DMS114 treated with DMSO at 0.1 percent for 48 hours (cell line): ENCODE data around the gene EIF4E2.

ENCODE experiments used
- DNase-seq: peaks from one replicate; lab custom pipeline; 2025; ENCODE audit not compliant: unreplicated experiment; lab: John Stamatoyannopoulos, UW

Gene EIF4E2

DNA sequence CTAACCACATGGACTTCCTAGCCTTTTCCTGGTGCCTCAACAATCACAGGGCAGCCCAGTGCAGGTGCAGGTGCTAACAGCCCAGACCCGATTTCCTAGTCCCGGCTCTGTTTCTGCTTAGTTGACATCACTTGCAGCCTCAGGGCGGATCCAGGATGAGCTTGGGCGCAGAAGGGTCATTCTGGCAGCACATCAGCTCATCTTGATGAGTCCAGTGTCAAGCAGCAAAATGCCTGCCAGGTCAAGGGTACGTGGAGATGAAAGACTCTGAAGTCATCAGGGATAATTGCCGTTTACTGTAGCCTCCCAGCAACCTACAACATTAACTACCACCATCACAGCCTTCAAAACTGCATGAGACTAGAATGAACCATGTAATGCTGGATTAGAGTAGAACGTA, 43.5 kb downstream of the EIF4E2 start:
- no peak for DNase-seq

DNA sequence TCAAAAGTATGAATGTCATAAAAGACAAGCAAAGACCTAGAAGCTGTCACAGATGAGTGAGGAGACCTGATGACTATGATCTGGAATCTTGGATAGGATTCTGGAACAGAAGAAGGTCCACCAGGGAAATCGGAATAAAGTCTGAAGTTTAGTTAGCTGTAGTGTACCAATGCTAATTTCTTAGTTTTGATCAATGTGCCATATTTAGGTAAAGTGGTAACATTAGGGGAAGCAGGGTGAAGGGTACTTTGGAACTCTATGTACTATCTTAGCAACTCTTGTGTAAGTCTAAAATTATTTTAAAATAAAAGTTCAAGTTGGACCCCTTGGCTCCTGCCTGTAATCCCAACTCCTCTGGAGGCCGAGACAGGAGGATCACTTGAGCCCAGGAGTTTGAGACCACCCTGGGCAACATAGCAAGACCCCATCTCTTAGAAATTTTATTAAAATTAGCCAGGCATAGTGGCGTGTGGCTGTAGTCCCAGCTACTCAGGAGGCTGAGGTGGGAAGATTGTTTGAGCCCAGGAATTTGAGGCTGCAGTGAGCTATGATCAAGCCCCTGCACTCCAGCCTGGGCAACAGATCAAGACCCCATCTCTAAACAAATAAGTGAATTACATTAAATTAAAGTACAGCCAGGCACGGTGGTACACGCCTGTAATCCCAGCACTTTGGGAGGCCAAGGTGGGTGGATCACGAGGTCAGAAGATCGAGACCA, 47.0 kb downstream of the EIF4E2 start:
- DNase-seq: no peak

DNA sequence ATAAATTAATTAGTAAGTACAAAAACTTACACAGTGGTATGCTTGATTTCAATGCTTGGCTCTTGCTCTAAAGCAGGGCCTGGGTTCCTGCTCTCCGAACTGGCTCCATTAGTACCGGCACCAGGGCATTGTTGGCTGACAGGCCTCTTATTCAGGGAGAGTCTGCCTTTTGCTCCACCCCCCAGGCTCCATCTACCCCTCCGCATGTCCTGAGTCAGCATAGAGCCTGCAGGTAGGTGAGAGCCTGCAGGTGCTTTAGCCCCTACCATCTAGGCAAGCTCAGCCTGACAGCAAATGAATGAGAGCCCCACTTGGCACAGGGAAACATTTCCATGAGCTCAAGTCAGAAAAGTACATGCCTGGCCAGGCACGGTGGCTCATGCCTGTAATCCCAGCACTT, 47.8 kb downstream of the EIF4E2 start:
- no peak for DNase-seq

DNA sequence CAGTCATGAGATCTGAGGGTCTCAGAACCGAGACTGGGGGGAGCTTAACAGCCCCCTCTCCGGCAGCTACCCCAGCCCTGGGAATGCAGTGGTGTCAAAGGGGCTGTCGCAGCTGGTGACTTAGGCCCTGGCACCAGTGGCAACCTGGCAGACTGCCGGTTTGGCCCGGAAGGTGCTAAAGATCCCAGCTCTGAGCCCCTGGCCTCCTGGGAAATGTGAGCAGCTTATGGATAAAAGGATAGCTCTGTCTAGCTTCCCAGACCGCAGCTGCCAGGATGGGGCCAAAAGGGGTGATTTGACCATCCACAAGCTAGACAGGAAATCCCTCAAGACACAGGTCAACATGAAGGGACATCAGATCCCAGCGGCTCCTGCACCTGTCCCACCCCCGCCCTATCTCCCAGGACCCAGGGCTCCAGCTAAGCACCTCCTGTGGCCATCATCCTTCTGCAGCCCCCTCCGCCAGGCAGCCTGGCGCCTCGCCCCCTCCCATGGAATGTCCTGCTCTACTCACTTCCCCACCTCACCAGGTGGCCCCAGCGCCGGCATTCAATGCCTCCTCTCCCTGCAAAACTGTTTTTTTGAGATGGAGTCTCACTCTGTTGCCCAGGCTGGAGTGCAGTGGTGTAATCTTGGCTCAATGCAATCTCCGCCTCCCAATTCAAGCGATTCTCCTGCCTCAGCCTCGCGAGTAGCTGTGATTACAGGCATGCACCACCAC, 49.7 kb downstream of the EIF4E2 start:
- DNase-seq: no peak

DNA sequence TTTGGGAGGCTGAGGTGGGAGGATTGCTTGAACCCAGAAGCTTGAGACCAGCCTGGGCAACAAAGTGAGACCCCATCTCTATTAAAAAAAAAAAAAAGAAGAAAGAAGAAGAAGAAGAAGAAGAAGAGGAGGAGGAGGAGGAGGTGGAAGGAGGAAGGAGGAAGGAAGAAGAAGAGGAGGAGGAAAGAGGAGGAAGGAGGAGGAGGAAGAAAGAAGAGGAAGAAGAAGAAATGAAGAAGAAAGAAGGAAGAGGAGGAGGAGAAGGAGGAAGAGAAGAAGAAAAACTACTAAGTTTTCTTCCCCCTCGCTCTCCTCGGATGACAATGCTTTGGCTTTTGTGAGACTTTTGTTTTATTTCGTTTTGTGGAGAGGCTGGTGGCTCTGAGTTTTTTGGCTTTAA, 52.8 kb downstream of the EIF4E2 start:
- DNase-seq: no peak

DNA sequence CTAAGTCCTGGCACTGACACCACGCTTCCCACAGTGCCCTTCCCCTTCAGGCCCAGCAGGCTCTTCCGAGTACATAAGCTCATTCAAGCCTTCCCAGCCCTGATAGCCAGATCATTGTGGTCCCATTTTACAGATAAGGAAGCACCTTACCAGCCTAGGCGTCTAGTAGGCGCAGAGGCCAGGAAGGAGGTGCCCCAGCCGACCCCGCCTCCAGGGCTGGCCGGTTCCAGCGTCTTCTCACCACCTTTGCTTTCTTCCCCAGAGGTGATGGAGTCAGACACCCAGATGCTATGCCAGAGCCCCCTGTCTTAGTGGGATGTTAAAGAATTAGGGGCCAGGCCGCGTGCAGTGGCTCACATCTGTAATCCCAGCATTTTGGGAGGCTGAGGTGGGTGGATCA, 54.0 kb downstream of the EIF4E2 start:
- no peak for DNase-seq

DNA sequence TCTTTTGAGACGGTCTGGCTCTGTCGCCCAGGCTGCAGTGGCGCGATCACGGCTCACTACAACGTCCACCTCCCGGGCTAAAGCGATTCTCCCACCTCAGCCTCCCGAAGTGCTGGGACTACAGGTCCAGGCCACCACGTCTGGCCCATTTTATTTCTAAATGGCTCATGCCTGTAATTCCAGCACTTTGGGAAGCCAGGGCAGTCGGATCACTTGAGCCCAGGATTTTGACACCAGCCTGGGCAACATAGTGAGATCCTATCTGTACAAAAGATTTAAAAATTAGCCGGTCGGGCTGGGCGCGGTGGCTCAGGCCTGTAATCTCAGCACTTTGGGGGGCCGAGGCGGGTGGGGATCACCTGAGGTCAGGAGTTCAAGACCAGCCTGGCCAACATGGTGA, 56.5 kb downstream of the EIF4E2 start:
- DNase-seq: no peak

DNA sequence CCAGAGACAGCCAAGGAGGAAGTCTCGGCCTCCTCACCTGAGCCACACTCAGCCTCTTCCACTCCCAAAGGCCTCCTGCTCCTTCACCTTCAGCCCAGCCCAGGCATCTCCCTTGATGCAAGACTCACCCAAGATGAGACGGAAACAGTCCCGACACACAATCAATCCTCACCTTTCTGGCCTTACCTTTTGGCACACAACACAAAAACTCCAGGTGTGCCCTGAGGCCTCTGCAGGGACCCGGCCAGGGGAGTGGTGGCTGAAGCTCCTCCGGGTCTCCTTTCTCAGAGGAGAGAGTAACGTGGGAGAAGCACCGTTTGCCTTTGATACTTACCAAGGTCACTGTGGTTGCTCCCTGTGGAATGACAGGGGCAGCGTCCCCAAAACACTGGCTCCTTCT, 59.1 kb downstream of the EIF4E2 start:
- no peak for DNase-seq

DNA sequence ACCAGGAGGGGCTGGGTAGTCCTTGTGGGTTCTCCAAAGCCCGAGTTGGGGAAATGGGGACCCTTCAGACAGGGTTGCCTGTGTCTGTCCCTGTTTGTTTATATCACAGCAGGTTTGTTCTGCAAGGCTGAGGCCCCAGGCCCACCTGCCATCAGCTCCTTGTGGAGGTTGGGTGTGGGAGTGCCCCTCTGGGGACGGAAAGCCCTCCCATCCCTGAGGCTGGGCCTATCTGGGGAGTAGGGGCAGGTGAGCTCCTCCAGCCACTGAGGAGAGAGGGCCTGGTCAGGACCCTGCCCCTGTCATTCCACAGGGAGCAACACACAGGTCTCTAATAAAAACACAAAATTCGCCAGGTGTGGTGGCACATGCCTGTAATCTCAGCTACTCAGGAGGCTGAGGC, 59.6 kb downstream of the EIF4E2 start:
- no peak for DNase-seq

DNA sequence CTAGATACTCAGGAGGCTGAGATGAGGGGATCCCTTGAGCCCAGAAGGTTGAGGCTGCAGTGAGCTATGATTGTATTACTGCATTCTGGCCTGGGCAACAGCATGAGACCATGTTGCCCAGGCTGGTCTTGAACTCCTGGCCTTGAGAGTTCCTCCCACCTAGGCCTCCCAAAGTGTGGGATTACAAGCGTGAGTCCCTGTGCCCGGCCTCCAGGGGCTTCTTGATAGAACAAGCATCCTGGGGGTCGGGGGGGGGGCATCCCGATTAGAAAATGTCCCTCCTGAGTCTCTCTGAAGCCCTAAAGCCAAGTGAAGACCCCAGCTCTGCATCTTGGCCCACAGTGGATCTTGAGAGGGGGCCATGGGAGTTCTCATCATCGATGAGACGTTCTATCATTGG, 60.6 kb downstream of the EIF4E2 start:
- no peak for DNase-seq

DNA sequence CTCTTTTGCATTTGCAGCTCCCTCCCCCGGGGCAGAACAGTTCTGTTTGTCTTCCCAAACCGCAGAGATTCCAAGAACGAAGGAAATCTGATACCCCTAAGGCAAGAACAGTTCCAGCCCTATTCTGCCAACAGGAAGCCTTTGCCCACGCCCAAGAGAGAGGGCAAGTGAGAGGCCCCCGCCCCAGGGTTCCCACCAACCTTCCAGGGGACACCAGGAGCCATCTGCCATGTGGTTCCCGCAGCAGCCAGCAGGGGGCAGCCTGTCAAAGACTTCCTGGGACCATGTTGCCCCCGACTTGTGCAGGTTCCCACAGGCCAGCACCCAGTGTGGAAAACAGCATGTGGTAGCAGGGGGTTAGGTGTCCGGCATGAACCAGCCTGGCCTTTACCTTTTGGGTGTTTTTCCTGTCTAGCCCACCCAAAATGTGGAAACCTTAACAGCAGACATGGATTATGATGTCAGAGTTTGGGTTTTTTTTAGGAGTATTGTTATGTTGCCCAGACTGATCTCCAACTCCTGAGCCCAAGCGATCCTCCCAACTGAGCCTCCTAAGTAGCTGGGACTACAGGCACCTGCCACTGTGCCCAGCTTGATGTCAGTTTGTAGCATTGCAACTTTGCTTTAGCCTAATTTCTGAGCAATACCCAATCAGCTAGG, 61.2 kb downstream of the EIF4E2 start:
- no peak for DNase-seq

DNA sequence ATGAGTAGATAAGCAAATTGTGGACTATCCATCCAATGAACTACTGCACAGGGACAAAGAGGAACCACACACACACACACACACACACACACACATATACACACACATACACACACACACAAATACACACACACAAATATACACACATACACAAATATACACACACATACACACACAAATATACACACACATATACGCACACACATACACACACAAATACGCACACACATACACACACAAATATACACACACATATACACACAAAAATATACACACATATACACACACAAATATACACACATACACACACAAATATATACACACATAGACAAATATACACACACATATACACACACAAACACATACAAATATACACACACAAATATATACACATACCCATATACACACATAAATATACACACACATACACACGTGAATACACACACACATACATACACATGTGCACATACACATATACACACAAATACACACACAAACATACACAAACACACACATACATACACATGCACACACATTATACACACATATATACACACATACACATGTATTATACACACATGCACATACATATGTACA, 63.1 kb downstream of the EIF4E2 start:
- DNase-seq: no peak

DNA sequence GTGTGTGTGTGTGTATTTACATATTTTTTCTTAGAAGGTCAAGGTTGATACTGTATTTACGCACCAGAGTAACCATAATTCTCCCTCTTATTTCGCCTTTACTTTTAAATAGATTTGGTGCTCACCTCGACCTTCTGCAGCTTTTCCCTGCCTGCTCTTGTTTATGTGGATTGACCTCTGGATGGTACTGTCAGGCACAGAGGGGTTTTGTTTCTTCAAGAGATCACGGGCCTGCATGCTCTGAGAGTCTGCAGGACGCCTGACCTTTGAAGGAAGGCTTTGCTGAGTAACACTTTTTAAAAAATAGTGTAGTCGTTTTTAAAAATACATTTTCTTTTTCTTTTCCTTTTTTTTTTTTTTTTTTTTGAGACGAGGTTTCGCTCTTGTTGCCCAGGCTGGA, 64.8 kb downstream of the EIF4E2 start:
- no peak for DNase-seq
